NCI-H1092 treated with DMSO at 0.1 percent for 48 hours (cell line): ENCODE measurements around the gene ANXA10.
"Not testable (repeated sequence)": the region's sequence is repeated elsewhere in the genome, so short reads cannot be mapped to it uniquely, and the experiment has no call there.

ENCODE experiments used
- DNase-seq: peaks from one replicate; lab custom pipeline; 2025; lab: John Stamatoyannopoulos, UW

Gene ANXA10

DNA sequence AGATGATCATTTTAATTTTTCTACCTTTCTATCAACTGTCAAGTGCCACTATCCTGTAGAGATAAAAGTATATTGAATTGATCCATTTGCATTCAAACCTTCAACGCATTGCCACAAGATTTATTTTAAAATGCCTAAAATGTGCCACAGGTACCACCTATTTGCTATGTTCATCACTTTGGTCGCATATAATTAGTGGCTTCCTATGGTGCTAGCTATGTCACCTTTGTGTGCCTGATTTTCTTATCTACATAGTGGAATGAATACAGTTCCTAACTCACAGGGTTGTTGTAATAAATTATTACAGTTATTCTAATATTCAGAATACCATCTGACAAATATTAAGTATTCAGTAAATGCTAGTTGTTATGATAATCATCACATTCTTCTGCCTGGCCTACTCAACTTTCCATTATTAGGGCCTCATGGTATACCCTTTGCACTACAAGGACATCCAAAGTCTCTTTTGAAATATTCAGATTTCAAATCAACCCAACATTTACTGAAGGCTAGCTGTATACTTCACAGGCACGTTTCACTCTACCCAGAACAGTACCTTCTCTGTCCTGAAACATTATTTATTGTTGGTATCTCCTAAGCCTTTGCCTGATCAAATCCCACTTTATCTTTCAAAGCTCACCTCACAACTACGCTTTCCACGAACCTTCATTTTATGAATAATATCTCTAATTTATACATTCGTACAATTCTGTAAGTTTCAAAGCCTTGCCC is 62.4 kb downstream of the ANXA10 start:
- no peak for DNase-seq

DNA sequence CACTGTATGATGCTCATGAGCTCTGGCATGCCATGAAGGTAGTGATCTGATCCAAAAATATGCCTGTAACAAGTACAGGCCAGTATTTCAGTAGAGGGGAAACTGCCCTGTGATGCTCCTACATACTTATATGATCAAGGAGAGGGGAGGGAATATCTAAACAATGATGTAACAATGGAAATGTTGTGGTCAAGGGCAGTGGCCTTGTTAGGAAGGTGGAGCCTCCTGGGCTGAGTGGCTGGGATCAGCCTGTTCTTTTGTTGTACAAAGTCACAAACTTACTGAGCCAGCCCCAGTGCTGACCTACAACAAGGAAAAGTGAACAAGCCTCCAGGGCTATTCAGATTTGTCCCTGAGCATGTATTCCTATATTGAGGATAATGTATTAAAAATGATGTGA is 70.3 kb downstream of the ANXA10 start:
- DNase-seq, result no peak

DNA sequence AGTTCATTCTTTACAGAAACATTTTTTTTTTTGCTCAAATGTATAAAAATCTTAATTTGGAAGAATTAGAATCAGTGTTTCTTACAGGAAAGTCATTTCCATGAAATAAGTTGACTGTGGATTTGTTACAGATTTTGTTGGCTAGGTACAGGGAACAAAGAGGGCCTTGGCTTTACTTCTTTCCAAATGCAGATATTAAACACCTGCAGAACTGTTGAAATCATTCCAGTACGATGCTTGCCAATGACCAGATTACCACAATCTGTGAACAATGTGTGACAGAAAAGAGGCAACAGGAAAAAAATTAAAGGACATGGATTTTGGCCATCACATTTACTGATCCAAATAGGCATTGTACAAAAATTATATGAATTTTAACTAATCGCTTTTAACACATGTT is 70.8 kb downstream of the ANXA10 start:
- DNase-seq, result no peak

DNA sequence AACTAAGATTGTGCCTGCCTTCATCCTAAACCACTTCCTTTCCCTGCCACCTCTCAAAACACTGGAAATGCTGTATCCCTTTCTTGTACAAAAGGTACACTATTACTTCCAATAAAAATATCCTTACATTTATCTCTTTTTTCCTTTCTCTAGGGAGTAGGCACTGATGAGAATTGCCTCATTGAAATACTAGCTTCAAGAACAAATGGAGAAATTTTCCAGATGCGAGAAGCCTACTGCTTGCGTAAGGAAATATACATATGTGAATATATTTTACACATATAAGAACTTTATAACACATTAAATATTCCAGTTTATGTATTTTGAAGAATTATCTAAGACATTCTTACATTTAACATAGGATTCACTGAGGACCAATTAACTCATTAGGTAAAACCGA is 71.7 kb downstream of the ANXA10 start:
- no peak for DNase-seq

GRCh38 chr4:168164915-168165548 is 72.7 kb downstream of the ANXA10 start:
- no peak for DNase-seq

DNA sequence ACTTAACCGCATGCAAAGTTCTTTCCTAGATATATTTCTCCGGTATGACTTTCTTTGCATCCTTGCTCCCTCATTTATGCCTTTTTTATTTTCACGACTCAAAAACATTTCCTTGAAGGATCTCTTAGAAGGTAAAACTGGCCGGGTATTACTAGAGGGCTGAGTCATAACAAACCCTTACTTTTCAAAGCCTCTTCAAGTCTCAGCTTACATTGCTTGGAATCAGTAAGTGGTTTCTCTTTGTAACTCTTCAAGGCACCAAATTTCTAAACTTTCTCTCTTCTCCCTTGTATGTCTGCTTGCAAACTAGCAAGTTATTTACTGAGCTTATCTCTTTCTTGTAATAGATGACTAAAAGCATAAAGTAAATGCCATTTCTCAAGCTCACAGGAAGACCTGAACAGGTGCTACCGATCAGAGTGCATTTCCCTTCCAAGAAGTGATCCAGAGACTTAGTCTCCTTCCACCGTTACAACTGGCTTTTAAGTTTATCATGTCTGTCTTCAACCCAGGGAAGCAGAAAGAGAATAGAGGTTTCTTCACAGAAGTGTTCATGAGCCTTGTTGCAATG is 75.5 kb downstream of the ANXA10 start:
- DNase-seq, result no peak

DNA sequence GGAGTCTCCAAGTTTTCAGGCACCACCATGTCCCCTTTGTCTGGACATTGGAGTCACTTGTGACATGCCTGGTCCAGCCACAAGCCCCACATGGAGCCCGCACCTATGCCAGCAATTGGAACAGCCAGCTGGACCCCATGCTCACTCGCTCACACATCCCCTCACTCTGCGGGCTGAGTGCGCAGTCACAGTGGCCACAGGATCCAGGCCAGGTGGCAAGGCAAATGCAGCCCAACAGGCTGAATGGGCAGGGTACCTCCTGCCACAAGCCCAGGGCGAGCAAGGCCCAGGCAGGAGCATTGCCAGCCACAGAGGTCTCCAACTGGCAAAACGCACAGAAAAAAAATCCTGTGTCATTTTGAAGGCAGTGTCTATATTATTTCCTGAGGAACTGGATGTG is 82.0 kb downstream of the ANXA10 start:
- no peak for DNase-seq

DNA sequence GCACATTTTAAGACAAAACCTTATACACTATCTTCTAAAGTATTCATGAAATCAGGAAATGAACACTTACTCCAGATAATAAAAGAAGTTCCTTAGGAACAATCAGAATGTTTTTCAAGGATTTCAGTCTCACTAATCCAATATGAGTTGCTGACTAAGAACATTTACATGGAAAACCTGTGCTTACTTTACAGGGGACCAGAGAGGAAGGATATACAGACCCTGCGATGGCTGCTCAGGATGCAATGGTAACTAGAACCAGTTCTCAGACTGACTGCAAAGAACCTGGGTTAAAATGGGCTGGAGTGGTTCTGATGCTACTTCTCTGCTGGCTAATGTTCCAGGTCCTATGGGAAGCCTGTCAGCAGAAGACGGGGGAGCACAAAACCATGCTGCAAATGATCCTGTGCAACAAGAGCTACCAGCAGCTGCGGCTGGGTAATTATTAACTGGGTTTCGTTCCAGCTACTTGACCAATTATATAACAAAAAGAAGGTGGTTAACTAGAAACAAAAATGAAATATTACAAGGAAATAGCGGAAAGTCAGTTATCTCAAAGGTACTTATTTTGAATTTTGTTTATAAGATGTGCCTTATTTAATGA is 85.3 kb downstream of the ANXA10 start:
- no peak for DNase-seq

DNA sequence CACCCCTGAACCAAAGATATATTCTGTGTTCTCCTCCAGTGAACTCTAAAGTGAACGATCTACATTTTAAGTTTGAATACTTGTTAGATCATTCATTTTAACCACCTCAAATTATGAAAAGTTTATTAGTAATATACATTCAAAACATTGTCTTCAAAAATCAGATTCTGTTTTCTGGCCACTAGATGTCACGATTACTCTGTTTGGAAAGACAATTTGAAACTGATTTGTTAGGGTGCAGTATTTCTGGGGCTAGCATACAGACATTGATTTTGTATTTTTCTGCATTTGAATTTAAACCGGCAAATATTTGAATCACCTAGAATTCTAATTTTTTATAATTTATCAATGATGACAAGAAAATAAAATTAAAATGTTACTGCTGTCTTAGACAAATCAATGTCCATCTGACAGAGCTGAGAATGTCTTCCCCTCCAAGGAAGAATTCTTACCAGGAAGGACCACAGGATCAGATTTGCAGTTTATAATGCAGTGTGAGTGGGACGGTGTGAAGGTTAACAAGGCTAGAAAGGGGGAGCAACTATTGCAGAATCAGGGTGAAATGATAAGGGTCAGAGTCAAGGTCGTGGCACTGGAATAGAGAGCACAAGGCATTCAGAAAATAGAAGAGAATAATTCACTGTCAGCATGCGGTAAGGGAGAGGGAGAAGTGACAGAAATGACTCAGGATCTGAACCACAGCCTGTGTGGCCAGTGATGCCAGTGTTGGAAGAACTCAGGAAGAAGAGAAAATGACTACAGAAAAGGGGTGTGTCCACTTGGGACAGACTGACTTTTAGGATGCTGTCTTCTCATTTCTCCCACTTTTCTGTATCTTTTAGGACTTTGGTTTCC is 91.6 kb downstream of the ANXA10 start:
- peak; percentile 15 for DNase-seq

- no peak for DNase-seq
Measured at GRCh38 chr4:168188754-168189153, 96.4 kb downstream of the ANXA10 start.

GRCh38 chr4:168197926-168198325 is 105.6 kb downstream of the ANXA10 start:
- DNase-seq, result no peak

DNA sequence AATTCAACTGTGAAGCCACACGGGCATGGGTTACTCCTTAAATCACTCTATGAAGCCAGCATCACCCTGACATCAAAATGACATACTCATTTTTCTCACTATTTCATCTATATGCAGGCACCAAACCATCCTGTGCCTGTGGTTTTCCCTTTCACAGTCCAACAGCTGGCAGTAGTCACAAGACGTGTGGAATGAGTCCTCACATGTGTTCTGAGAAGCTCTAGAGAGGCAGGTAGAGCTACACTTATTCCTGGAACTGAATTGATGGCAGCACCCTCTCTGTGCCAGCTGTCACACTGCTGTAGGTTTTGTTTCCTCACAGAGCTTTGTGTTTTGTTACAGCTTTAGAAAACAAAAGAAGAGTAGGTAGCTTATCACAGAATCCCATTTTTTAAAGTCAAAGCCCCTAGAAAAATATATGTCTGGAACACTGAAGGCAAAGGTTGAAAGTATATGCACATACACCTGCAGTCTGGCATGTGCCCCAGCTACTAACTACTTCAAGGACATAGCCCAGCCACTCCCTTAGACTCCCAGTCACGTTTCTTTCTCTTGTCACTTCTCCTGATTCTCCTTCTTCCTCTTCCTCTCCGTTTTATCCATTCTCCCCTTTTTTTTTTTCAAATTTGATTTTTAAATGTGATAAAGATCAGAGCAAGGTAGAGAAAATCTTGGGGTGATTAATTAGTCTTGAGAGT is 107.1 kb downstream of the ANXA10 start:
- no peak for DNase-seq

DNA sequence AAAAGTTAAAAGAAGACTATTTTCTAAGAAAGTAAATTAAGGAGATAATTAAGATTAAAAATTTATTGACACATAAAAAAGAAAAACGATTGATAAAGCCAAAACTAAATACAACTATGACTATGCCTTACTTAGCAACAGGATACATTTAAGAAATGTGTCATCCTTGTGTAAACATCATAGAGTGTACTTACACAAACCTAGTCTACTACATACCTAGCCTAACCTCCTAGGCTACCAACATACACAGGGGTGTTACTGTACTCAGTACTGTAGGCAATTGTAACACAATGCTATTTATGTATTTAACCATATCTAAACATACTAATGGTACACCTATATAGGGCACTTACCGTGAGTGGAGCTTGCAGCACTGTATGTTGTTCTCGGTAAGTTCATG is 108.3 kb downstream of the ANXA10 start:
- no peak for DNase-seq

DNA sequence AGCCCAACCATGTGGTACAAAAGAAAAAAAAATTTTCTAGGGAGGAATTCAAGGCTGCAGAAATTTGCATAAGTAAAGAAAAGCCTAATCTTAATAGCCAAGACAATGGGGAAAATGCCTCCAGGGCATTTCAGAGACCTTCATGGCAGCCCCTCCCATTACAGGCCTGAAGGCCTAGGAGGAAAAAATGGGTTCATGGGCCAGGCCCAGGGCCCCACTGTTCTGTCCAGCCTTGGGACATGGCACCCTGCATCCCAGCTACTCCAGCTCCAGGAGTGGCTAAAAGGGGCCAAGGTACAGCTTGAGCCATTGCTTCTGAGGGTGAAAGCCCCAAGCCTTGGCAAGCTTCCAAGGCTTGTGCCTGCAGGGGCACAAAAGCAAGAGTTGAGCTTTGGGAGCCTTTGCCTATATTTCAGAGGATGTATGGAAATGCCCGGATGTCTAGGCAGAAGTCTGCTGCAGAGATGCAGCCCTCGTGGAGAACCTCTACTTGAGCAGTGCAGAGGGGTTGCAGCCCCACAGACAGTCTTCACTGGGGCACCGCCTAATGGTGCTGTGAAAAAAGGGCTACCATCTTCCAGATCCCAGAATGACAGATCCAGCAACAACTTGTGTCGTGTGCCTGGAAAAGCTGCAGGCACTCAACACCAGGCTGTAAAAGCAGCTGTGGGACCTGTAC is 111.0 kb downstream of the ANXA10 start:
- DNase-seq, result no peak

GRCh38 chr4:168208957-168209614 is 116.7 kb downstream of the ANXA10 start:
- no peak for DNase-seq

- DNase-seq, result no peak
Measured at GRCh38 chr4:168212656-168213055, 120.3 kb downstream of the ANXA10 start.

DNA sequence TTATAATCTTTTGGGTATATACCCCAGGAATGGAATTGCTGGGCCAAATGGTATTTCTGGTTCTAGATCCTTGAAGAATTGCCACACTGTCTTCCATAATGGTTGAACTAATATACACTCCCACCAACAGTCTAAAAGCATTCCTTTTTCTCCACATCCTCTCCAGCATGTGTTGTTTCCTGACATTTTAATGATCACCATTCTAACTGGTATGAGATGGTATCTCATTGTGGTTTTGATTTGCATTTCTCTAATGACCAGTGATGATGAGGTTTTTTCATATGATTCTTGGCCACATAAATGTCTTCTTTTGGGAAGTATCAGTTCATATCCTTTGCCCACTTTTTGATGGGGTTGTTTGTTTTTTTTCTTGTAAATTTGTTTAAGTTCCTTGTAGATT is 121.2 kb downstream of the ANXA10 start:
- DNase-seq, result not testable (repeated sequence)

- no peak for DNase-seq
Measured at GRCh38 chr4:168218645-168219044, 126.3 kb downstream of the ANXA10 start.

DNA sequence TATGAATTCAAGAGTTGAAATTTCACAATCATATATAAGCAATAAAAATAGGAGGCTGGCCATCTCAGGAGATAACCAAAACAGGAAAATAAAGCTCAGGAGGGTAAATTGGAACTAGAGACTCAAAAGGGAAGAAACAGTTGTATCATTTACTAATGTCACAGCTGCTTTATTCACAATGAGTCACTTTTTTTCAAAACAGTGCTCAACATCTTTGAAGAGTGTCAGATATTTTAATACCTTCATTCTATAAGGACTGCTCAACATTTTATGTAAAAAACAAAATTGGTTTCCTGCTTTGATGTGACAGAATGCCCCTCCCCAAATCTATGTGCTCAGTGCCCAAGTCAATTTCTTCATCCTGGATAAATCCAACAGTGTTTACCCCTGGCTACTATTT is 128.6 kb downstream of the ANXA10 start:
- DNase-seq, result no peak

- peak; percentile 36 for DNase-seq
Measured at GRCh38 chr4:168221301-168221700, 129.0 kb downstream of the ANXA10 start.
